Measurements from ENCODE around the gene ZNF598. TPM values are rescaled to one million over a fixed set of nuclear protein-coding genes. Genes with fewer than 3 reads are reported as not detected.

ZNF598 gene
- total RNA-seq, 1 experiment from 2014 or later: 57.4 TPM

DNA sequence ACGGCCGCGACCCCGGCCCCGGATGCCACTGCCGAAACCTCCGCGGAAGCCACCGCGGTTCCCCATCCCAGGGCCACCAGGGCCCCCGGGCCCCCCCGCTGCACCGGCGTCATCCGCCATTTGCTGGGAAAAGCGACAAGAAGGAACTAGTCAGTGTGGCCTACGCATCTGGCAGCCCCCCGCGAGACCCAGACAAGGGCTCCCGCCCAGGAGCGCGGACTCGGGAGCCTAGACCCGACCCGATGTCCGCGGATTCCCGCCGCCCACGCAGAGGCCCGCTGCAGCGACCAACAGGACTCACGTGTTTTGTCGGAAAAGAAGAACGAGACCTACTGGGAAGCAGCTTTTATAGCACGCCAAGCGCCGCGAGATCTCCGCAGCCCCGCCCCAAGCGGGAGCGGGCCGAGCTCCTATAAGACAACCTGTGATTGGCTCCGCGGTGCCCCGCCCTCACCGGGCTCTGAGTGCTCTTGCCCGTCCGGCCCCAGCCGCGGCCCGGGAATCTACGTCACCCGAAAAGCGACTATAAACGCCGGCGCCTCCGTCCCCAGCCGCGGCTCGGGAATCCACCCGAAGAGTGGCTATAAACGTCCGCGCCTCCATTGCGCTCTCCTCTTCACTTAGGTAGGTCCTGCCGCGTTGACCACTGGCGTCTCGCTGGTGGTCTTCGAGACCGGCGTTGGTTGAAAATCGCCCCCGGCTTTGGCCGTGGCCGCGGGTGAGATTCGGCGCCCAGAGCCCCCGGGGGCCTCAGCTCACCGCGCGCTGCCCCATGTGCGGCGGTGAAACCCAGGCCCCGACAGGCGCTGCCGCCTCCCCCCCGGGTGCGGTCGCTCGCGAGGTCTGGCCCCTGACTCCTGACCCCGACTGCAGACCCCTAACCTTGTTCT lies 44.9 kb downstream of the ZNF598 start, which contains the start of gene RPS2 (continued):
- TF ChIP-seq, protein P1, sequence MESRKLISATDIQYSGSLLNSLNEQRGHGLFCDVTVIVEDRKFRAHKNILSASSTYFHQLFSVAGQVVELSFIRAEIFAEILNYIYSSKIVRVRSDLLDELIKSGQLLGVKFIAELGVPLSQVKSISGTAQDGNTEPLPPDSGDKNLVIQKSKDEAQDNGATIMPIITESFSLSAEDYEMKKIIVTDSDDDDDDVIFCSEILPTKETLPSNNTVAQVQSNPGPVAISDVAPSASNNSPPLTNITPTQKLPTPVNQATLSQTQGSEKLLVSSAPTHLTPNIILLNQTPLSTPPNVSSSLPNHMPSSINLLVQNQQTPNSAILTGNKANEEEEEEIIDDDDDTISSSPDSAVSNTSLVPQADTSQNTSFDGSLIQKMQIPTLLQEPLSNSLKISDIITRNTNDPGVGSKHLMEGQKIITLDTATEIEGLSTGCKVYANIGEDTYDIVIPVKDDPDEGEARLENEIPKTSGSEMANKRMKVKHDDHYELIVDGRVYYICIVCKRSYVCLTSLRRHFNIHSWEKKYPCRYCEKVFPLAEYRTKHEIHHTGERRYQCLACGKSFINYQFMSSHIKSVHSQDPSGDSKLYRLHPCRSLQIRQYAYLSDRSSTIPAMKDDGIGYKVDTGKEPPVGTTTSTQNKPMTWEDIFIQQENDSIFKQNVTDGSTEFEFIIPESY (IDR thresholded peaks at IDR 0.05; ENCODE audit: extremely low read depth, insufficient replicate concordance, low read length): peak; percentile 96
- TF ChIP-seq ELF1 (IDR thresholded peaks at IDR 0.05; ENCODE audit: borderline replicate concordance, low read depth): no peak
- no peak for TF ChIP-seq CBX3 (IDR thresholded peaks at IDR 0.05; ENCODE audit: low read depth)
- no peak for TF ChIP-seq RAD21 (IDR thresholded peaks at IDR 0.05; ENCODE audit: low read depth)
- TF ChIP-seq, protein P2, sequence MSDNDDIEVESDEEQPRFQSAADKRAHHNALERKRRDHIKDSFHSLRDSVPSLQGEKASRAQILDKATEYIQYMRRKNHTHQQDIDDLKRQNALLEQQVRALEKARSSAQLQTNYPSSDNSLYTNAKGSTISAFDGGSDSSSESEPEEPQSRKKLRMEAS (IDR thresholded peaks at IDR 0.05): no peak

DNA sequence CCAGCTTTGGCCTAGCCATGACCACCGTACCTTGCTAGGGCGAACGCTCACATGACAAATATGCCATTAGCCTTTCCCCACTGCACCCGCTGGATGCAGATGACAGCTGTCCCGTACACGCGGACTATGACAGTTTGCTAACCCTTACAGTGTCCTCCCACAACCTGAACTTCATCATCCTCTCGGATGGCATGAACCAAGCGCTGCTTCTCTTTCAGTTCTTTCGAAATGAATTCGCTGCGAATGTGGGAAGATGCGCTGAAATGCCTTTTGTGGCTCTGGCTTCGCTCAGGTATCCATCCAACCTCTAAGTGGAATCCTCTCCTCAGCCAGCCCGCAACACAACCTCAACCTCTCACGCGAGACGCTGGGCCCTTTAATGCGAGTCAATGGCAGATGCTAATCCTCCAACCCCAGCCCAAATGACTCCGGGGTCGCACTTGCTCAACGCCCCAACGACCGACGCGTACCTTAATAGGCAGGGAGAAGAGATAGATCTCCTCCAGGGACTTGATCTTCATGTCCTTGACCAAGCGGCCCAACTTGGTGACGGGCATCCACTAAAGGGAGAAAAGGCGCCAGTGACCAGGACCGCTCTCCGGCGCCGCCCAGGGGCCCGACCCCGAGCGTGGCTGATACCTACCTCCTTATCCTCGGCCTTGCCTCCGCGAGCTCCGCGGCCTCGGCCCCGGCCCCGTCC lies 45.7 kb downstream of the ZNF598 start:
- H3K9me2 ChIP-seq (ENCODE audit: insufficient read depth): no peaks in the 10 kb centered on the region
- no peaks in the 10 kb centered on the region for H3K27me3 ChIP-seq (ENCODE audit: insufficient read depth, low read length)
- peak overlapping the region; percentile 94 for H3K27ac ChIP-seq (ENCODE audit: low read depth, low read length)
- ChIA-PET CTCF (interaction anchor here (0.7 kb wide), 1 partner anchor 20 kb away, joined by 3 read pairs; the partner anchor contains the start of gene GFER), RAD21 (ENCODE audit: low non-redundant PET in 1 of 2, low total read pairs in 2 of 2, uncharacterized antibody in 2 of 2, unreplicated experiment in 2 of 2) (interaction anchor here (0.7 kb wide), 3 partner anchors 14 to 104 kb away, joined by 3 to 6 read pairs (median 5); no protein-coding TSS in a partner anchor), POLR2A (interaction anchor here (0.7 to 5.9 kb wide), 33 partner anchors 8 to 1056 kb away, joined by 3 to 104 read pairs (median 5); partner anchors contain the start of genes FAHD1, GFER, HAGH and MEIOB)
- intact Hi-C loops (cut with micrococcal nuclease): no loop called here
- peaks cover 6 to 41% of the 10 kb centered on the region in 2 experiments for H3K4me1 ChIP-seq (ENCODE audit: control insufficient read depth in 1 of 2, insufficient read depth in 2 of 2, low read length in 2 of 2)
- peak overlapping the region; percentile 65 to 73 for H3K4me3 ChIP-seq (replicated peaks in 1 of 2; ENCODE audit: low read depth in 1 of 2, low read length in 2 of 2)
- peaks cover 11% of the 10 kb centered on the region; the same call in 1 of the 2 replicates for H4K20me1 ChIP-seq (ENCODE audit: insufficient read depth)
- H2AFZ ChIP-seq (ENCODE audit: low read depth, low read length, poor library complexity, severe bottlenecking): no peak overlapping the region
- no peaks in the 10 kb centered on the region for H3K9me3 ChIP-seq (ENCODE audit: control insufficient read depth in 1 of 2, insufficient read depth in 1 of 2, low read depth in 1 of 2, low read length in 2 of 2)
- DNase-seq (ENCODE audit: low read depth, low spot score) (no peak), ATAC-seq (peak; percentile 2)
- BruUV-seq (replicated peaks): no TSS peak
- H3K4me2 ChIP-seq (ENCODE audit: low read length): peak overlapping the region; percentile 88
- peaks cover 6 to 20% of the 10 kb centered on the region in 2 experiments for H3K36me3 ChIP-seq (ENCODE audit: control insufficient read depth in 1 of 2, insufficient read depth in 2 of 2, low read length in 2 of 2)
- peaks cover 72% of the 10 kb centered on the region for H3K79me2 ChIP-seq (ENCODE audit: insufficient read depth, low read length)
- TF ChIP-seq, protein P3, sequence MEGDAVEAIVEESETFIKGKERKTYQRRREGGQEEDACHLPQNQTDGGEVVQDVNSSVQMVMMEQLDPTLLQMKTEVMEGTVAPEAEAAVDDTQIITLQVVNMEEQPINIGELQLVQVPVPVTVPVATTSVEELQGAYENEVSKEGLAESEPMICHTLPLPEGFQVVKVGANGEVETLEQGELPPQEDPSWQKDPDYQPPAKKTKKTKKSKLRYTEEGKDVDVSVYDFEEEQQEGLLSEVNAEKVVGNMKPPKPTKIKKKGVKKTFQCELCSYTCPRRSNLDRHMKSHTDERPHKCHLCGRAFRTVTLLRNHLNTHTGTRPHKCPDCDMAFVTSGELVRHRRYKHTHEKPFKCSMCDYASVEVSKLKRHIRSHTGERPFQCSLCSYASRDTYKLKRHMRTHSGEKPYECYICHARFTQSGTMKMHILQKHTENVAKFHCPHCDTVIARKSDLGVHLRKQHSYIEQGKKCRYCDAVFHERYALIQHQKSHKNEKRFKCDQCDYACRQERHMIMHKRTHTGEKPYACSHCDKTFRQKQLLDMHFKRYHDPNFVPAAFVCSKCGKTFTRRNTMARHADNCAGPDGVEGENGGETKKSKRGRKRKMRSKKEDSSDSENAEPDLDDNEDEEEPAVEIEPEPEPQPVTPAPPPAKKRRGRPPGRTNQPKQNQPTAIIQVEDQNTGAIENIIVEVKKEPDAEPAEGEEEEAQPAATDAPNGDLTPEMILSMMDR (IDR thresholded peaks at IDR 0.05 in 2 of 3, conservative IDR thresholded peaks at IDR 0.05 in 1 of 3; ENCODE audit: borderline replicate concordance in 1 of 3, insufficient read depth in 1 of 3, low read depth in 2 of 3, low read length in 2 of 3): peak in 1 of 3 experiments; percentile 28; a peak in 2 of 6 replicates
- no peak for TF ChIP-seq SIN3A (IDR thresholded peaks at IDR 0.05; ENCODE audit: low read depth)
- peak overlapping the region; percentile 93 for H3K9ac ChIP-seq (ENCODE audit: low read length)
